Left ventricle myocardium inferior (tissue), 1 donor: ENCODE data around the gene TNFRSF8. TPM values are rescaled to one million over a fixed set of nuclear protein-coding genes. Genes with fewer than 3 reads are reported as not detected.
"Not testable (repeated sequence)": the region's sequence is repeated elsewhere in the genome, so short reads cannot be mapped to it uniquely, and the experiment has no call there.

Experiments
- DNase-seq: peaks from one replicate; pipeline ENCODE4 v3.0.0-alpha.2; 2020
- H3K27ac ChIP-seq: fragments of 200-600 bp; replicated peaks from 2 replicates; pipeline ENCODE4 v1.8.0; 2021
- H3K27me3 ChIP-seq: fragments of 200-600 bp; 2 replicates; pipeline ENCODE4 v1.8.0; 2021; ENCODE audit warnings: low read depth
- H3K36me3 ChIP-seq: fragments of 200-600 bp; 2 replicates; pipeline ENCODE4 v1.8.0; 2021
- H3K4me1 ChIP-seq: fragments of 200-600 bp; 2 replicates; pipeline ENCODE4 v1.8.0; 2021
- H3K4me3 ChIP-seq: fragments of 200-600 bp; 2 replicates; pipeline ENCODE4 v1.8.0; 2021; ENCODE audit warnings: mild to moderate bottlenecking, moderate library complexity
- H3K9me3 ChIP-seq: fragments of 200-600 bp; replicated peaks from 2 replicates; pipeline ENCODE4 v1.8.0; 2021
- intact Hi-C: fragments of 100-400 bp; cut with micrococcal nuclease; formaldehyde crosslinking; loops from one replicate; pipeline ENCODE4 v1.11.0; 2022
- total RNA-seq: library from RNA; stranded (reverse); fragmentation: NEBNext Ultra II Directional; extraction: Animal tissue kit (Norgen Biotek cat#: 25700); gene quantifications from one replicate; pipeline ENCODE4 v1.2.1, GENCODE V29; 2021
- TF ChIP-seq, protein P1 (sequence below): fragments of 200-600 bp; IDR thresholded peaks from 2 replicates; pipeline ENCODE4 v1.8.0; 2021; ENCODE audit warnings: antibody characterized with exemption, mild to moderate bottlenecking, borderline replicate concordance
- donor health status: DM: no; HTN: yes; CAD: no; lungs with severe emphysema.

TNFRSF8 gene
- total RNA-seq, 1 donor from 2014 or later: 0.82 TPM

DNA sequence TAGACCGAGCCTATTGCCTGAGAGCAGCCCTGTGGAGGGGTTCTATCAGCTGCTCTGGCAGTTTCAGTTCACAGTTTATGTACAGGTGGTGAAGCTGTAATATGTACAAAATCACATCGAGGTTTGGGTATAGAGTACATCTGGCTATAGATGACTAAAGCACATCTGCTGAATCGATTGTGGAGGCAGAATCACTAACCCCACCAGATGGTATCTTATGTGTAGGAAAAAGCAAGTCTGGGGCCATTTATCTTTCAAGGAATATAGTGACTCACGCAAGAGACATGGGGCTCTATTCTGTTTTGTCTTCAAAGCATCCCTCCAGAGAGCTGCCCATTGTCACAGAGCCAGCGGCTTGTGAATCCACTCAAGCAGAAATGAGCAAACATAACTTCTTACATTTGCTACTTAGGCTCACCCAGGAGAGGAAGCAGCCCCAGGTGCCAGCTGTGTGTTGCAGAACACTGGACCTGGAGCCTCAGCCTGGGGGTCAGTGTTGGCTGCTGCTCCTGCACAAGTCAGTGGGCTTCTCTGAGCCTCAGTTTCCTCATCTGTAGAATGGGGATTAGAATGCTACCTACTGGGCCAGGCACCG, 22.5 kb upstream of the TNFRSF8 start:
- intact Hi-C loops: no loop called here
- H3K4me3 ChIP-seq: no peak overlapping the region
- TF ChIP-seq, protein P1, sequence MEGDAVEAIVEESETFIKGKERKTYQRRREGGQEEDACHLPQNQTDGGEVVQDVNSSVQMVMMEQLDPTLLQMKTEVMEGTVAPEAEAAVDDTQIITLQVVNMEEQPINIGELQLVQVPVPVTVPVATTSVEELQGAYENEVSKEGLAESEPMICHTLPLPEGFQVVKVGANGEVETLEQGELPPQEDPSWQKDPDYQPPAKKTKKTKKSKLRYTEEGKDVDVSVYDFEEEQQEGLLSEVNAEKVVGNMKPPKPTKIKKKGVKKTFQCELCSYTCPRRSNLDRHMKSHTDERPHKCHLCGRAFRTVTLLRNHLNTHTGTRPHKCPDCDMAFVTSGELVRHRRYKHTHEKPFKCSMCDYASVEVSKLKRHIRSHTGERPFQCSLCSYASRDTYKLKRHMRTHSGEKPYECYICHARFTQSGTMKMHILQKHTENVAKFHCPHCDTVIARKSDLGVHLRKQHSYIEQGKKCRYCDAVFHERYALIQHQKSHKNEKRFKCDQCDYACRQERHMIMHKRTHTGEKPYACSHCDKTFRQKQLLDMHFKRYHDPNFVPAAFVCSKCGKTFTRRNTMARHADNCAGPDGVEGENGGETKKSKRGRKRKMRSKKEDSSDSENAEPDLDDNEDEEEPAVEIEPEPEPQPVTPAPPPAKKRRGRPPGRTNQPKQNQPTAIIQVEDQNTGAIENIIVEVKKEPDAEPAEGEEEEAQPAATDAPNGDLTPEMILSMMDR: no peak
- H3K27me3 ChIP-seq: peaks cover 4% of the 10 kb centered on the region
- H3K36me3 ChIP-seq: no peaks in the 10 kb centered on the region
- H3K27ac ChIP-seq: no peak overlapping the region
- no peaks in the 10 kb centered on the region for H3K9me3 ChIP-seq
- H3K4me1 ChIP-seq: peaks cover 4% of the 10 kb centered on the region
- DNase-seq: no peak

DNA sequence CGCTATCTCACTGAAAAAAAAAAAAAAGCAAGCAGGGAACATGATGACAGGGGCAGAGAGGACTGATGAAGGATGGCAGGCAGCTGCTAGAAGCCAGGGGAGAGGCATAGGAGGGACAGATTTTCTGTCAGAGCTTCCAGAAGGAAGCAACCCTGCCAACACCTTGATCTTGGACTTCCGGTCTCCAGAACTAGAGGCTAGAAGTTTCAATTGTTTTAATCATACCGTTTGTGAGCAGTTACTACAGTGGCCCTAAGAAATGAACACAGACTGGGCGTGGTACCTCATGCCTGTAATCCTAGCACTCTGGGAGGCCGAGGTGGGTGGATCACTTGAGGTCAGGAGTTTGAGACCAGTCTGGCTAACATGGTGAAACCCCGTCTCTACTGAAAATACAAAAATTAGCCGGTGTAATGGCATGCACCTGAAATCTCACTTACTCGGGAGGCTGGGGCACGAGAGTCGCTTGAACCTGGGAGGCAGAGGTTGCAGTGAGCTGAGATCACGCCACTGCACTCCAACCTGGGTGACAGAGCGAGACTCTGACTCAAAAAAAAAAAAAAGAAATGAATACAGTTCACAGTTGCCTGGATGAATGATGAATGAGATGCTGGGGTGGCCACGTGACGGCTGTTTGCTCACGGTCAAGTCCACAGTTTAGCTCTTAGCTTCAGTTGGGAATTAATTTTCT, 18.8 kb upstream of the TNFRSF8 start:
- H3K27ac ChIP-seq, H3K4me3 ChIP-seq, DNase-seq, intact Hi-C loops, H3K4me1 ChIP-seq, H3K36me3 ChIP-seq, H3K9me3 ChIP-seq: not testable (repeated sequence)
- peaks cover 17% of the 10 kb centered on the region for H3K27me3 ChIP-seq

DNA sequence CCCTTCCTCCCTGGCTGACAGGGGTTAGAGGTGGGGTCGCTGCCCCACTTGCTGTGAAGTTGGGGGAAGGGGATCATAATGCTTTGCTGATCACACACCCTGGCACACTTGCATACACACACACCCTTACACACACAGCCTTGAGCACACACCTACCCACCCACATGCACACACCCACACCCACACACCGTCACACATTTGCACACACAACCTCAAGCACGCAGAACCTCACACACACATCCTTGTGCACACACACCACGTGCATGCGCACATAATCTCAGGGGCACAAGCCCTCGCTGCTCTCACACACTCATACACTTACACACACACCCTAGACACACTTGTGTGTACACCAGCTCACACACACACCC, 16.4 kb upstream of the TNFRSF8 start:
- Histone ChIP-seq H3K4me3 (no peak overlapping the region), H3K9me3 (no peaks in the 10 kb centered on the region), H3K27me3 (peaks cover 21% of the 10 kb centered on the region), H3K4me1 (peaks cover 3% of the 10 kb centered on the region), H3K36me3 (no peaks in the 10 kb centered on the region), H3K27ac (no peak overlapping the region)
- DNase-seq: no peak
- TF ChIP-seq, protein P1: no peak
- intact Hi-C loops: no loop called here

DNA sequence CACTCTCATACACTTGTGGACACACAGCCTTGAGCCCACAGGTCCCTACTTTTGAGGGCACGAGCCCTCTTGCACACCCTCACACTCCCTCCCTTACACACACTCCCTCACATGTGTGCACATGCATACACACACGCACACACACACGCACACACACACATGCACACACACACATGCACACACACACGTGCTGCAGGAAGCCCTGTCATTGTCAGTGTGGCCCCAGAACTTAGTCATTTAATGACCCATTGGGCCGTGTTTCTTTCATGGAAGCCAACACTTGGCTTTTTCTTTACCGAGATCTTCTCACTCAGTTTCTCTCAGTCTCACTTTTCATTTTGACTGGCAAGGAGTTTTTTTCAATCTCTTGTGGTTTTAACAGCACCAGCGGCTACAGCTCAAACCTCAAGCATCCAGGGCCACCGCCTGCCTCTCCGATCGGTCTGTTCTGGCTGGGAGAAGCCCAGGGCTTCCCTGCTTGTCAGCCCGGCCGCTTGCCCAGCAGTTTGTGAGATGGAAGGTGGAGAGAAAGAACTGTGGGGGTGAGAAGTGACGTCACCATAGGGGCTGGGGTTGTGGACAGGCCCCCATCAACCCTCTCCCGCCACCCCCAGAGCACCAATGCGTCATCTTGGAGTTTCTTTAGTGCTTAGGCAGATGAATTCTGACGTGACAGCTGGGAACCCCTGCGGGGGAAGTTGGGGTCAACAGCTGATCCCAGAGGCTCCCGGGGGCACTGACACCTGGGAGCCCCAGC, 15.8 kb upstream of the TNFRSF8 start:
- intact Hi-C loops: no loop called here
- H3K36me3 ChIP-seq: no peaks in the 10 kb centered on the region
- H3K4me3 ChIP-seq: no peak overlapping the region
- DNase-seq: no peak
- TF ChIP-seq, protein P1: no peak
- H3K27me3 ChIP-seq: peaks cover 21% of the 10 kb centered on the region
- H3K4me1 ChIP-seq: peaks cover 9% of the 10 kb centered on the region
- no peaks in the 10 kb centered on the region for H3K9me3 ChIP-seq
- no peak overlapping the region for H3K27ac ChIP-seq

DNA sequence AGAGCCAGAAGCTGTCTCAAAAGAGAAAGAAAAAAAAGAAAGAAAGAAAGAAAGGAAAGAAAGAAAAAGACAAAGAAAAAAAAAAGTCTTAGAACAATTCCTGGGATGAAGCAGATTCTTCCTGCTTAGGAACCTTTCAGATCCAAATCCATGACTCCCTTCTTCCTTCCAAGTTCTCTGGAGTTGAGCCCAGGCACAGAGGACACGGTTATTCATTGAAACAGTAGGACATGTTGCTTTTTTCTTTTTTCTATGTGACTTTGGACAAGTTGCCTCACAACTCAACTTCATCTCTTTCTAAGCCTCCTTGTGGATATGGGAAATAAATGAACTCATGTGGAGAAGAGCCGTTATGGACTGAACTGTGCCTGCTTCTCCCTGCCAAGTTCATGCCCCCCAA, 14.7 kb upstream of the TNFRSF8 start:
- no peak for DNase-seq
- Histone ChIP-seq H3K9me3 (no peaks in the 10 kb centered on the region), H3K27me3 (peaks cover 21% of the 10 kb centered on the region), H3K27ac (no peak overlapping the region), H3K4me1 (peaks cover 19% of the 10 kb centered on the region), H3K36me3 (no peaks in the 10 kb centered on the region), H3K4me3 (no peak overlapping the region)
- TF ChIP-seq, protein P1: no peak
- intact Hi-C loops: no loop called here

- H3K9me3 ChIP-seq: no peaks in the 10 kb centered on the region
- no peak overlapping the region for H3K27ac ChIP-seq
- peaks cover 21% of the 10 kb centered on the region for H3K27me3 ChIP-seq
- peaks cover 23% of the 10 kb centered on the region for H3K4me1 ChIP-seq
- TF ChIP-seq, protein P1: no peak
- no peak overlapping the region for H3K4me3 ChIP-seq
- no peaks in the 10 kb centered on the region for H3K36me3 ChIP-seq
- intact Hi-C loops: no loop called here
- DNase-seq: no peak
Measured at GRCh38 chr1:12049616-12050015, 13.5 kb upstream of the TNFRSF8 start.
